HCT116 (cell line): ENCODE results near the gene SEMA6A. TPM values are rescaled to one million over a fixed set of nuclear protein-coding genes. Genes with fewer than 3 reads are reported as not detected.

ENCODE experiments used
- ATAC-seq: fragments of 200-7000 bp; cut with Tn5 transposase; 2 replicates; pipeline ENCODE4 v1.9.1; 2020; ENCODE audit warnings: mild to moderate bottlenecking, moderate library complexity
- BruUV-seq: library from RNA; stranded (reverse); fragments of 400-500 nt; replicated peaks from 2 replicates; lab custom pipeline; 2021; lab: Mats Ljungman, UMichigan
- CTCF ChIA-PET: fragments of 300-600 bp; sonication (Branson Sonifier 250); formaldehyde crosslinking; loops from one replicate; lab custom pipeline; 2021; ENCODE audit warnings: antibody characterized with exemption; lab: Charles Lee
- POLR2A ChIA-PET: fragments of 300-600, 350-600 bp; sonication (Branson Sonifier 250); formaldehyde crosslinking; loops from one replicate; lab custom pipeline; 2021; ENCODE audit warnings: antibody characterized with exemption; lab: Charles Lee
- RAD21 ChIA-PET, 2 experiments: fragments of 300-600 bp; sonication (Branson Sonifier 250); formaldehyde crosslinking; loops; one replicate each; lab custom pipeline; 2023; ENCODE audit warnings: low total read pairs in 2 of 2; ENCODE audit not compliant: uncharacterized antibody in 2 of 2, unreplicated experiment in 2 of 2, low non-redundant PET in 1 of 2; lab: Charles Lee
- DNase-seq: peaks from one replicate; pipeline ENCODE4 v3.0.0-alpha.2; 2010; ENCODE audit warnings: low read depth, low spot score
- H2AFZ ChIP-seq: fragments of 200-600 bp; shearing (Covaris generic), sonication (generic); 2 replicates; pipeline ENCODE4 v1.6.1; 2017; ENCODE audit warnings: low read depth, mixed run types, mixed read lengths, antibody characterized with exemption, low read length; ENCODE audit not compliant: poor library complexity, severe bottlenecking
- H3K27ac ChIP-seq: 2 replicates; pipeline ENCODE4 v1.5.1; 2012; ENCODE audit warnings: low read depth, low read length
- H3K27me3 ChIP-seq: fragments of 200-600 bp; sonication (generic); 2 replicates; pipeline ENCODE4 v1.6.1; 2016; ENCODE audit warnings: mixed run types, low read length, mixed read lengths; ENCODE audit not compliant: insufficient read depth
- H3K36me3 ChIP-seq, 2 experiments: fragments of 200-500 bp in 1 of 2; fragments of 200-600 bp in 1 of 2; sonication (Bioruptor generic) in 1 of 2; sonication (generic) in 1 of 2; 2 replicates each; pipeline versions ENCODE4 v1.5.1 to v1.6.1; 2014 to 2016; ENCODE audit warnings: low read length in 2 of 2, inconsistent platforms in 1 of 2, mixed read lengths in 1 of 2, mixed run types in 1 of 2; ENCODE audit not compliant: insufficient read depth in 2 of 2, control insufficient read depth in 1 of 2
- H3K4me1 ChIP-seq, 2 experiments: fragments of 200-600 bp in 1 of 2; sonication (generic) in 1 of 2; 2 replicates each; pipeline versions ENCODE4 v1.5.1 to v1.6.1; 2012 to 2017; ENCODE audit warnings: low read length in 2 of 2, inconsistent platforms in 1 of 2, mild to moderate bottlenecking in 1 of 2, mixed read lengths in 1 of 2, mixed run types in 1 of 2, moderate library complexity in 1 of 2; ENCODE audit not compliant: insufficient read depth in 2 of 2, control insufficient read depth in 1 of 2
- H3K4me2 ChIP-seq: fragments of 200-600 bp; sonication (generic); 2 replicates; pipeline ENCODE4 v1.6.1; 2017; ENCODE audit warnings: mixed run types, low read length, mixed read lengths
- H3K4me3 ChIP-seq, 2 experiments: fragments of 200-600 bp in 1 of 2; sonication (generic) in 1 of 2; replicated peaks in 1 of 2; 2 replicates each; pipeline ENCODE4 v1.5.1; 2011 to 2016; ENCODE audit warnings: low read length in 2 of 2, control low read depth in 1 of 2, low read depth in 1 of 2, mild to moderate bottlenecking in 1 of 2, mixed read lengths in 1 of 2, mixed run types in 1 of 2
- H3K79me2 ChIP-seq: fragments of 200-600 bp; sonication (generic); 2 replicates; pipeline ENCODE4 v1.6.1; 2017; ENCODE audit warnings: mild to moderate bottlenecking, mixed run types, low read length, moderate library complexity, mixed read lengths; ENCODE audit not compliant: insufficient read depth
- H3K9ac ChIP-seq: fragments of 200-600 bp; sonication (generic); 2 replicates; pipeline ENCODE4 v1.6.1; 2016; ENCODE audit warnings: low read length, mixed read lengths
- H3K9me2 ChIP-seq: fragments of 200-600 bp; sonication (generic), shearing (Covaris generic); 2 replicates; pipeline ENCODE4 v1.6.1; 2017; ENCODE audit warnings: mixed run types, mild to moderate bottlenecking, moderate library complexity; ENCODE audit not compliant: insufficient read depth
- H3K9me3 ChIP-seq, 2 experiments: fragments of 200-500 bp in 1 of 2; fragments of 200-600 bp in 1 of 2; sonication (Bioruptor generic) in 1 of 2; sonication (generic) in 1 of 2; 2 replicates each; pipeline ENCODE4 v1.6.1; 2014 to 2017; ENCODE audit warnings: low read length in 2 of 2, mixed read lengths in 2 of 2, inconsistent platforms in 1 of 2, low read depth in 1 of 2, mild to moderate bottlenecking in 1 of 2, mixed run types in 1 of 2, moderate library complexity in 1 of 2; ENCODE audit not compliant: control insufficient read depth in 1 of 2, insufficient read depth in 1 of 2
- H4K20me1 ChIP-seq: fragments of 200-600 bp; sonication (generic), shearing (Covaris generic); 2 replicates; pipeline ENCODE4 v1.6.1; 2017; ENCODE audit warnings: mixed run types, mild to moderate bottlenecking, moderate library complexity; ENCODE audit not compliant: insufficient read depth
- EGR1 ChIP-seq: IDR thresholded peaks from 2 replicates; pipeline ENCODE4 v1.6.1; 2012; ENCODE audit warnings: low read depth
- EZH2 ChIP-seq: fragments of 200-600 bp; sonication (generic); IDR thresholded peaks from 2 replicates; pipeline ENCODE4 v1.6.1; 2017; ENCODE audit warnings: antibody characterized with exemption, mixed run types
- EZH2phosphoT487 ChIP-seq: fragments of 200-600 bp; IDR thresholded peaks from 2 replicates; pipeline ENCODE4 v1.6.1; 2018; ENCODE audit warnings: antibody characterized with exemption, borderline replicate concordance
- FOSL1 ChIP-seq: IDR thresholded peaks from 2 replicates; pipeline ENCODE4 v1.6.1; 2012; ENCODE audit warnings: low read depth
- POLR2A ChIP-seq: IDR thresholded peaks from 2 replicates; pipeline ENCODE4 v1.7.0; 2011; ENCODE audit warnings: borderline replicate concordance; ENCODE audit not compliant: insufficient read depth, insufficient read length; ENCODE audit errors: extremely low read depth
- POLR2AphosphoS5 ChIP-seq: IDR thresholded peaks from 2 replicates; pipeline ENCODE4 v1.6.1; 2011; ENCODE audit warnings: mild to moderate bottlenecking, low read depth, low read length, moderate library complexity
- RAD21 ChIP-seq: IDR thresholded peaks from 2 replicates; pipeline ENCODE4 v1.6.1; 2012; ENCODE audit warnings: low read depth, mild to moderate bottlenecking
- SIN3A ChIP-seq: IDR thresholded peaks from 2 replicates; pipeline ENCODE4 v1.6.1; 2012; ENCODE audit warnings: low read depth
- ZFX ChIP-seq: fragments of 450-650 bp; IDR thresholded peaks from 2 replicates; pipeline ENCODE4 v1.6.1; 2017
- intact Hi-C: fragments of 100-400 bp; cut with micrococcal nuclease; formaldehyde crosslinking; loops from 2 replicates; pipeline ENCODE4 v1.10.0; 2022
- total RNA-seq: library from RNA; stranded (reverse); gene quantifications from one replicate; pipeline ENCODE4 v1.2.1, GENCODE V29; 2021; ENCODE audit not compliant: unreplicated experiment
- TF ChIP-seq, protein P1 (sequence below): IDR thresholded peaks from 2 replicates; pipeline ENCODE4 v1.6.1; 2011; ENCODE audit warnings: mild to moderate bottlenecking, low read length, moderate library complexity; ENCODE audit not compliant: insufficient replicate concordance; ENCODE audit errors: extremely low read depth
- TF ChIP-seq, protein P2 (sequence below): IDR thresholded peaks from 2 replicates; pipeline ENCODE4 v1.6.1; 2012

Gene SEMA6A
- total RNA-seq, 1 experiment from 2014 or later: 6.7 TPM

DNA sequence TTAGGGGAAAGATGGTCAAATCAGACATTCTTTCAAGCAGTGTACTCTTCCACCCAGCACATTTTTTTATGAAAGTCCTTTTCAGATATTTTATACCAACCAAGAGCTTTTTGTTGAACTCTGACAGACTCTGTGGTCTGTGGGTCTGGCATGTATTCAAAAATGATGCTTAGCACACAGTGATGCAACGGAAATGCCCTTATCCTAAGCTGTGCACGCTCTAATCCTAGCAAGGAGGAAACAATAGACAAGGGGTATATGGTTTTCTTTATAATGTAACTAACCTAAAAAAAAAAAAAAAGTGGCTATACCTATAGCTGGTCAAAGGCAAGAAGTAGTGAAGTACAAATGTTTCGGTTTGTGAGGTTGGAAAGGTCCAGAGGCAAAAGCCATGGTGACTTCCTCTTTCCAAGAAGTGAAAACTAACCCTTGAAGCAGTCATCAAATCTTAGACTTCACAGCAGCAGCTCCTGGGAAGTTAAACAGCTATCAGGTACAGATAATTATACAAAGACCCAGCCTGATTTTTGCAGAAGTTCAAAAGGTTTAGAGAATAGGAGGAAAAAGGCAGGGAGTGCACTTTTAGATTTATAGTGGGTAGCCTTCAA, 82.5 kb downstream of the SEMA6A start:
- Histone ChIP-seq H3K4me2 (no peak overlapping the region), H4K20me1 (no peaks in the 10 kb centered on the region), H3K4me3 (no peak overlapping the region), H3K36me3 (no peaks in the 10 kb centered on the region)
- POLR2A ChIA-PET: no interaction called here
- no peak for DNase-seq
- TF ChIP-seq EZH2phosphoT487 (no peak), POLR2A (no peak), RAD21 (no peak), EGR1 (no peak), EZH2 (no peak), SIN3A (no peak), ZFX (no peak), POLR2AphosphoS5 (no peak), FOSL1 (no peak)
- TF ChIP-seq, protein P1, sequence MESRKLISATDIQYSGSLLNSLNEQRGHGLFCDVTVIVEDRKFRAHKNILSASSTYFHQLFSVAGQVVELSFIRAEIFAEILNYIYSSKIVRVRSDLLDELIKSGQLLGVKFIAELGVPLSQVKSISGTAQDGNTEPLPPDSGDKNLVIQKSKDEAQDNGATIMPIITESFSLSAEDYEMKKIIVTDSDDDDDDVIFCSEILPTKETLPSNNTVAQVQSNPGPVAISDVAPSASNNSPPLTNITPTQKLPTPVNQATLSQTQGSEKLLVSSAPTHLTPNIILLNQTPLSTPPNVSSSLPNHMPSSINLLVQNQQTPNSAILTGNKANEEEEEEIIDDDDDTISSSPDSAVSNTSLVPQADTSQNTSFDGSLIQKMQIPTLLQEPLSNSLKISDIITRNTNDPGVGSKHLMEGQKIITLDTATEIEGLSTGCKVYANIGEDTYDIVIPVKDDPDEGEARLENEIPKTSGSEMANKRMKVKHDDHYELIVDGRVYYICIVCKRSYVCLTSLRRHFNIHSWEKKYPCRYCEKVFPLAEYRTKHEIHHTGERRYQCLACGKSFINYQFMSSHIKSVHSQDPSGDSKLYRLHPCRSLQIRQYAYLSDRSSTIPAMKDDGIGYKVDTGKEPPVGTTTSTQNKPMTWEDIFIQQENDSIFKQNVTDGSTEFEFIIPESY: no peak
- TF ChIP-seq, protein P2, sequence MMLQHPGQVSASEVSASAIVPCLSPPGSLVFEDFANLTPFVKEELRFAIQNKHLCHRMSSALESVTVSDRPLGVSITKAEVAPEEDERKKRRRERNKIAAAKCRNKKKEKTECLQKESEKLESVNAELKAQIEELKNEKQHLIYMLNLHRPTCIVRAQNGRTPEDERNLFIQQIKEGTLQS: no peak
- TF ChIP-seq, all 23 proteins: peak for 0
- no peak overlapping the region for H3K27ac ChIP-seq
- ATAC-seq: no peak
- intact Hi-C loops: no loop called here
- H2AFZ ChIP-seq: no peak overlapping the region
- H3K4me1 ChIP-seq: no peaks in the 10 kb centered on the region
- no TSS peak for BruUV-seq
- no peak overlapping the region for H3K9ac ChIP-seq
- RAD21 ChIA-PET: no interaction called here
- no peaks in the 10 kb centered on the region for H3K9me2 ChIP-seq
- H3K27me3 ChIP-seq: no peaks in the 10 kb centered on the region
- CTCF ChIA-PET: no interaction called here
- H3K79me2 ChIP-seq: no peaks in the 10 kb centered on the region
- H3K9me3 ChIP-seq: no peaks in the 10 kb centered on the region
